DND-41 (cell line): ENCODE measurements around the gene CASR.

Experiments used
- CTCF ChIP-seq: IDR thresholded peaks from 2 replicates; pipeline ENCODE4 v1.5.1; 2012; ENCODE audit warnings: borderline replicate concordance, low read length, moderate library complexity, mild to moderate bottlenecking; ENCODE audit not compliant: poor library complexity, severe bottlenecking; ENCODE audit errors: extremely low read depth
- EZH2 ChIP-seq: IDR thresholded peaks from 3 replicates; pipeline ENCODE4 v1.6.1; 2012; ENCODE audit warnings: borderline replicate concordance, low read depth, mild to moderate bottlenecking, moderate library complexity, low read length, inconsistent platforms; ENCODE audit not compliant: severe bottlenecking

GRCh38 chr3:122324871-122325323 lies 141.4 kb downstream of the CASR start, which contains the start of gene CSTA:
- TF ChIP-seq CTCF: no peak
- no peak for TF ChIP-seq EZH2
